ENCODE measurements around the gene ARHGEF16.

Gene ARHGEF16

GRCh38 chr1:3469104-3469848 is 14.8 kb downstream of the ARHGEF16 start:
- no peak for DNase-seq

GRCh38 chr1:3469849-3470649 is 15.6 kb downstream of the ARHGEF16 start:
- no peak for DNase-seq

- no peak for DNase-seq
These were observed 16.3 kb downstream of the ARHGEF16 start for GRCh38 chr1:3470650-3471355.

GRCh38 chr1:3471356-3472087 is 17.1 kb downstream of the ARHGEF16 start:
- no peak for DNase-seq

DNA sequence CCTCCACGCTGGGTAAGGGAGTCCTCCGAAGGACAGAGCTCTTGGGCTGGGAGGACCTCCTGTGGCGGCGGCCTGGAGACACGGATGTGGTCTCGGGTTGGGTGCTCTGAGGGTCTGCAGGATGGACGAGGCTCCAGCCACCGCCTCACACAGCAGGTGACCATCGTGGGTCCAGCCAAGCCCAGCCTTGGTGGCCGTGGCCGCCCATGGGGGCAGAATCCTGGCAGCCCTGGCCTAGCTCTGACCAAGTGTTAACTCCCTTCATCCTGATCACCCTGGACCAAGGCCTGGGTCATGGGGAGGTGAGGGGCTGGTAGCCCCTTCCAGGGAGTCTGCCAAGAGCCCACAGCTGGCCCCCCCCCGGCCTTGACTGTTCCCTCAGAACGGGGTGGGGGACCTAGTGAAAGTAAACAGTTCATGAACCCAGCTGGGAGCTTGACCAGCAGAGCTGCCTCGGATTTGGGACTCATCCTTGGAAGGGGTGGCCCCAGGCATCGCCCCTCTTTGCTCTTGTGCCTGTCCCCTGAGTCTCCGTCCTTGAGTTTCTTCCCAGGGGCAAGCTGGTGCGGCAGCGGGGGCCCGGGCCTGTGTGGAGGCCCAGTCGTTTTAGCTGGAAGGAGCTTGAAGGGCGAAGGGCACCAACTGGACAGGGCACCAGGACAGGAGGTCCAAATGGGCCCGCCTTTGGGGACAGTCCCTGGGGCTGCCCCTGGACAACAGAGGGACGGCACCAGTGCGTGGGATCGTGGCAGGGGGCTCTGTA is 17.8 kb downstream of the ARHGEF16 start:
- DNase-seq = no peak

DNA sequence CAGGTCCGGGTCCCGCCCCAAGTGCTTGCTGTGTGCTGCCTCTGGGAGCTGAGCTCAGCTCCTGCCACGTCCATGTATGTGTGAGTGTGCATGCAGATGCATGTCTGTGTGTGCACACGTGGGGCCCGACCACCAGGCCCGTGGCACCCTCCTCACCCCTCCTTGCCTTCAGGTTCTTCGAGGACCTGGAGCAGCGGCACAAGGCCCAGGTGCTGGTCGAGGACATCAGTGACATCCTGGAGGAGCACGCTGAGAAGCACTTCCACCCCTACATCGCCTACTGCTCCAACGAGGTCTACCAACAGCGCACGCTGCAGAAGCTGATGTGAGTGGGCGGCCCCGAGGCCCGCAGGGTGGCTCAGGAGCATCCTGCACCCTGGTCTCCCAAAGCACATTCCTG is 18.4 kb downstream of the ARHGEF16 start:
- no peak for DNase-seq

GRCh38 chr1:3473381-3473844 is 18.9 kb downstream of the ARHGEF16 start:
- no peak for DNase-seq

GRCh38 chr1:3474016-3474415 is 19.6 kb downstream of the ARHGEF16 start:
- no peak for DNase-seq

- no peak for DNase-seq
These were observed 20.0 kb downstream of the ARHGEF16 start for GRCh38 chr1:3474421-3474820.

DNA sequence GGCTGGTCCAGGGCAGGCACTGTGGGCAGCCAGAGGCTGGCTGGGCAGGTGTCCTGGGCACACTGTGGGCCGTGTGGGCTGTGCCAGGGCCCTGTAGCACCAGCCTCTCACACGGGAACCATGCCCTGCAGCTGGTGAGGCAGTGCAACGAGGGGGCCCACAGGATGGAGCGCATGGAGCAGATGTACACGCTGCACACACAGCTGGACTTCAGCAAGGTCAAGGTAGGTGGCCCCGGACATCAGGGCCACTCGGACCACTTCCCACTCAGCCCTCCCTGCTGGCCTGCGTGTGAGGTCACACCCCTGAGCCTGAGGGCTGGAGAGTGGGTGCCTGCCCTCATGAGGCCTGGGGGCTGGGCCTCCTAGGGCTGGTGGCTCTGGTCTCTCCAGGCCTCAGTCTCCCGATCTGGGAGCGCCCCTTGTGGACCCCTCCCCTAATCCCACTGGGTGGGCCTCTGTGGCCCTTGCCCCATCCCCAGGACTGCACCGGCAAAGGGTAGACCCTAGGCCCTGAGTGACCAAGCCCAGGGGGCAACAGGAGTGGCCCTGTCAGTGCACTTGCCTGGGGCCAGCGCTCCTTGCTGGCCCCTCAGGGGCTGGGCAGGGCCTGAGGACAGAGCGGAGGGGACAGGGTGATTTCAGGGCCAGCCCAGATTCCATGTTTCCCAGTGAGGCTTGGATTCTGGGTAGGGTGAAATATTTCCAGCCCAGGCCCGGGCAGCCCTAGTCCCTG is 21.5 kb downstream of the ARHGEF16 start:
- DNase-seq = no peak

- no peak for DNase-seq
These were observed 22.2 kb downstream of the ARHGEF16 start for GRCh38 chr1:3476666-3477065.

DNA sequence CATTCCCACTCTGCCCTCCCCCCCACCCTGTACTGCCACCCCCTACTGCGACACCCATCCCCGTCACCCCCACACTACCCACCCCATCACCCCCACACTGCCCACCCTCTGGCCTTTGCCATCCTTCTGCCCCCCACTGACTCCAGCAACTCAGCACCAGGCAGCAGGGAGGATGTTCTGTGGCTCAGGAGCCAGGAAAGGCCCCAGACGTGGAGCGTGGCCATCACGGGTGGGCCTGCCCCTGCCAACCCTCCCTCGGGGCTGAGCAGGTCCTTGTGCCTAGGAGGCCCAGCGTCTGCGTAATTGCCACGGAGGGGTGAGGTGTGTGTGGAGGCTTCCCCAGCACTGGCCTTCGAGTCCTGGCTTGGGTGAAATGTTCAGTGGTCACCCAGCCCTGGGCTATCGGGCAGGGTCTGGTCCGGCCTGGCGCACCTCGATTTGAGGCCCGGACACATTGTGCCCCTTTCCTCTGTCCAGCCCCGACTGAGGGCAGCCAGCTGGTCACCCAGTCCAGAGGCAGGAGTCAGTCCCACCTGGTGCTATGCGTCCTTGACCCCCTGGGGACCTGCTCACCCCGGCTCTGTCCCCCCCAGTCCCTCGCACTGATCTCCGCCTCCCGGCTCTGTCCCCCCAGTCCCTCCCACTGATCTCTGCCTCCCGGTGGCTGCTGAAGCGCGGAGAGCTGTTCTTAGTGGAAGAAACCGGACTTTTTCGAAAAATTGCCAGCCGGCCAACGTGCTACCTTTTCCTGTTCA is 23.0 kb downstream of the ARHGEF16 start:
- DNase-seq = no peak

DNA sequence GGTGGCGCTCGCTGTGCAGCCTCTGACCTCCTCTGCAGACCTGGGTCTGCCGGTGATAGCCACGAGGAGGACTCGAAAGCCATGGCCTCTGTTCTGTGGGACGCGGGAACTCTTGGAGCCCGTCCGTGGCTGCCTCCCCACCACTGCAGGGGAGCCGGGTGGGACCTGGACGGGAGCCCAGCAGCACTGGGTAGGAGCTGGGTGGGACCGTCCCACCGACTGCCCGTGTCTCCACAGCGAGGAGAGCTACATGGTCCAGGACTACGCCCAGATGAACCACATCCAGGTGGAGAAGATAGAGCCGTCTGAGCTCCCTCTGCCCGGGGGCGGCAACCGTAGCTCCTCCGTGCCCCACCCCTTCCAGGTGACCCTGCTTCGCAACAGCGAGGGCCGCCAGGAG is 23.7 kb downstream of the ARHGEF16 start:
- no peak for DNase-seq

GRCh38 chr1:3479511-3480368 is 25.3 kb downstream of the ARHGEF16 start:
- no peak for DNase-seq

DNA sequence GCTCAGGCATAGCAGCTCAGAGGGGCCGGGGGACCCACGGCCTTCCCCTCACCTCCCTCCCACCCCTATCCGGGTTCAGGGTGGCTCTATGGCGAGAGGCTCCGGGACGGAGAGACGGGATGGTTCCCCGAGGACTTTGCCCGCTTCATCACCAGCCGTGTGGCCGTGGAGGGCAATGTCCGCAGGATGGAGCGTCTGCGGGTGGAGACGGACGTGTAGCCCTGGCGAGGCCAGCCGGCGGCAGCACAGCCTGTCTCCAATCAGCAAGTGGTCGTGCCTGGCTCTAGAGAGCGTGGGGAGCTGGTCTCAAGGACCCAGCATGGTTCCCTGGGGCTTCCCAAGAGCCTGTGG is 25.9 kb downstream of the ARHGEF16 start:
- DNase-seq = no peak

- DNase-seq = no peak
These were observed 26.6 kb downstream of the ARHGEF16 start for GRCh38 chr1:3481046-3481445.

DNA sequence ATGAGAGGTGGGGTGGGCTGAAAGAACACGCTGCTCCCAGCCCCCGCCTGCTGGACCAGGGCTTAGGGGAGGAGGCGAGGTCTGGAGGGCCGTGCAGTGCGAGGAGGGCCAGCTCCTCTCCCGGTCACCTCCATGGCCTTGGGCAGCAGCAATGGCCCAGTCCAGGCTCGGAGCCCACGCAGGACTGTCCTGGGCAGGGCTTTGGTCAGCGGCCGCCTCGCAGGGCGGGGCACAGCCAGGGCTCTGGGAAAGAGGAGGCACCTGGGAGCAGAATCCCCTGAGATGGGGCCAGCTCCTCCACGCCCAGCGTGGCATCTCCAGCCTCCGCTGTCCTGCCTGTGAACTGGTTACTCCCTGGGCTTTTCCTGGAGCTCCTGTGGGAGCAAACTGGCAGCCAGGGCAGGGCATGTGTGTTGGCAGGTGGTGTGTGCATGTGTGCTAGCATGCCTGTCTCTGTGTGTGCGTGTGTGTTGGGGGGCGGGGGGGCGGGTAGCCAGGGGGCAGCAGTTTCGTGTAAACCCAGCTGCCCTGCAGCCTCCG is 27.4 kb downstream of the ARHGEF16 start:
- DNase-seq = no peak

DNA sequence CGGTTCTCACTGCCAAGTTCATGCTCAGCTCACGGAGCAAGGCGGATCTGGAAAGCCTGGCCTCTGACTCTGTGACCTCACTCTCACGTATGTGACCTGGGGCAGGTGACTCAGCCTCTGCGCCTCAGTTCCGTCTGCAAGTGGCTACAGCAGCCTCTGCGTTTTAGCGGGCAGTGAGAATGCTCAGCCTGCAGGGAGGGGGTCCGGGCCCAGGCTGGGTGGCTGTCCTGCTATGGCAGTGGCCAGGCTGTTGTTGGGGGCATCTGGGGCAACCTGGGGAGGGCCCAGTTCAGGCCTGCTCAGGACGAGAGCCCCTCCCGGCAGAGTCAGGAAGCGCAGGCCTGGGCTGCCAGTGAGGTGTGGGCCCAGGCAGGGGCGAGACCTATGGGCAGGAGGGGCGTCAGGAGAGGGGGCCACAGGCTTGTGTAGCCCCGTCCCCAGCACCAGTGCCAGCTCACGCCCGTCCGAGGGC is 27.9 kb downstream of the ARHGEF16 start:
- no peak for DNase-seq

- DNase-seq = no peak
These were observed 28.9 kb downstream of the ARHGEF16 start for GRCh38 chr1:3483380-3483779.
